ENCODE results near the gene PSMB9. TPM values are rescaled to one million over a fixed set of nuclear protein-coding genes. Genes with fewer than 3 reads are reported as not detected.
"Not testable (repeated sequence)": the region's sequence is repeated elsewhere in the genome, so short reads cannot be mapped to it uniquely, and the experiment has no call there.

Gene PSMB9
- total RNA-seq, 2 donors from 2014 or later = 43.0 to 66.0 TPM

DNA sequence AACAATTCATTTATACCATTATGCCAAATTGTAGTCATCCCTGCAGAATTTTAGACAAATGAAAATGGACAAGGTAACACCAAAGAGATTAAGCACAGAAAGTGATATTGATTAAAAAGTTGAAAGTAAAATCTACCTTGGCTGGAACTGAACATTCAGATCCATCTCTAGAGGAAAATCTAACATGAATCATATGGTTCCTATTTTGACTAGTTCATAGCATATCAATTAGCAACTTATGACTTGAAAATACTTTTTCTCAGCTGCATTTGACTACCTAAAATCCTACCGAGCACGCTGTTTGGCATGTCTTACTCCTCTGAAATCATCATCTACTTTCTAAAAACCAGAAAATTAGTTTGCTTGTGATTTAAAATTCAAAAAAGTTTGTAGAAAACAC is 22.6 kb downstream of the PSMB9 start:
- Histone ChIP-seq H3K27ac (no peak overlapping the region), H3K4me3 (no peak overlapping the region), H3K36me3 (no peaks in the 10 kb centered on the region), H3K27me3 (no peaks in the 10 kb centered on the region), H3K9me3 (no peaks in the 10 kb centered on the region), H3K9ac (ENCODE audit: low read depth in 2 of 2, low read length in 2 of 2) (no peak overlapping the region), H3K4me1 (no peaks in the 10 kb centered on the region)
- TF ChIP-seq CTCF (IDR thresholded peaks at IDR 0.05) = no peak
- intact Hi-C loops (cut with DNase I) = no loop called here
- no peak for DNase-seq

DNA sequence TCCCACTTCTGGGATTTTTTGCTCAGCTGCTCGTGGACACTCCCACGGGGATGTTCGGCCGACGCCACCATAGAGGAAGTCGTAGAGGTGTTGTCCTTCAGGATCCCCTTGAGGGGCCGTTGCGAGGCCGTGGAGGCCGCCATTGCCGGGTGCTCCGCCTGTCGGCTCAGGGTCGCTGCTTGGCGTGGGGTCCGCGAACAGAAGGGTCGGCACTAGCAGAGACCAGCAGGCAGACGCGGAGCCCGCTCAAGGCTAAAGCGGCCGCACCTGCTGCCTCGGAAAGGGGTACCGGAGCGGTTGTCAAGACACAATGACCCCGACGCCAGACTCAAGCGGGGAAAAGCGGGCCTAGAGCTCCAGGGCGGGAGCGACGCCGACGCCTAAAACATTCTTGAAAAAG is 25.7 kb downstream of the PSMB9 start:
- no peak for DNase-seq
- TF ChIP-seq CTCF (IDR thresholded peaks at IDR 0.05) = no peak

GRCh38 chr6:32880962-32881361 is 27.0 kb downstream of the PSMB9 start:
- H3K27me3 ChIP-seq; H3K27ac ChIP-seq; H3K9me3 ChIP-seq; H3K4me3 ChIP-seq; H3K9ac ChIP-seq (ENCODE audit: low read depth in 2 of 2, low read length in 2 of 2); intact Hi-C loops (cut with DNase I); H3K4me1 ChIP-seq; DNase-seq; H3K36me3 ChIP-seq: not testable (repeated sequence)

More for the DNA sequence above, 25.7 kb downstream of the PSMB9 start:
- no peaks in the 10 kb centered on the region for H3K36me3 ChIP-seq
- no peaks in the 10 kb centered on the region for H3K4me1 ChIP-seq
- no peaks in the 10 kb centered on the region for H3K27me3 ChIP-seq
- no peaks in the 10 kb centered on the region for H3K9me3 ChIP-seq
- H3K27ac ChIP-seq = no peak overlapping the region
- H3K4me3 ChIP-seq = no peak overlapping the region
- H3K9ac ChIP-seq (ENCODE audit: low read depth in 2 of 2, low read length in 2 of 2) = no peak overlapping the region
- intact Hi-C loops (cut with DNase I) = no loop called here

- no peak overlapping the region for H3K9ac ChIP-seq (ENCODE audit: low read depth in 2 of 2, low read length in 2 of 2)
- DNase-seq = no peak
- H3K27ac ChIP-seq = no peak overlapping the region
- no peaks in the 10 kb centered on the region for H3K9me3 ChIP-seq
- TF ChIP-seq CTCF (IDR thresholded peaks at IDR 0.05) = no peak
- intact Hi-C loops (cut with DNase I) = no loop called here
- no peaks in the 10 kb centered on the region for H3K36me3 ChIP-seq
- H3K4me1 ChIP-seq = no peaks in the 10 kb centered on the region
- no peak overlapping the region for H3K4me3 ChIP-seq
- no peaks in the 10 kb centered on the region for H3K27me3 ChIP-seq
Observed at GRCh38 chr6:32882879-32883250, 28.9 kb downstream of the PSMB9 start.

- no peak for TF ChIP-seq CTCF (IDR thresholded peaks at IDR 0.05)
- H3K36me3 ChIP-seq = no peaks in the 10 kb centered on the region
- no peaks in the 10 kb centered on the region for H3K9me3 ChIP-seq
- intact Hi-C loops (cut with DNase I) = loop anchor here (1.0 kb wide), 1 partner anchor 101 kb away; no protein-coding TSS in a partner anchor
- H3K4me1 ChIP-seq = no peaks in the 10 kb centered on the region
- H3K4me3 ChIP-seq = no peak overlapping the region
- no peak for DNase-seq
- H3K9ac ChIP-seq (ENCODE audit: low read depth in 2 of 2, low read length in 2 of 2) = no peak overlapping the region
- H3K27ac ChIP-seq = no peak overlapping the region
- H3K27me3 ChIP-seq = no peaks in the 10 kb centered on the region
Observed at GRCh38 chr6:32883789-32884188, 29.8 kb downstream of the PSMB9 start.

DNA sequence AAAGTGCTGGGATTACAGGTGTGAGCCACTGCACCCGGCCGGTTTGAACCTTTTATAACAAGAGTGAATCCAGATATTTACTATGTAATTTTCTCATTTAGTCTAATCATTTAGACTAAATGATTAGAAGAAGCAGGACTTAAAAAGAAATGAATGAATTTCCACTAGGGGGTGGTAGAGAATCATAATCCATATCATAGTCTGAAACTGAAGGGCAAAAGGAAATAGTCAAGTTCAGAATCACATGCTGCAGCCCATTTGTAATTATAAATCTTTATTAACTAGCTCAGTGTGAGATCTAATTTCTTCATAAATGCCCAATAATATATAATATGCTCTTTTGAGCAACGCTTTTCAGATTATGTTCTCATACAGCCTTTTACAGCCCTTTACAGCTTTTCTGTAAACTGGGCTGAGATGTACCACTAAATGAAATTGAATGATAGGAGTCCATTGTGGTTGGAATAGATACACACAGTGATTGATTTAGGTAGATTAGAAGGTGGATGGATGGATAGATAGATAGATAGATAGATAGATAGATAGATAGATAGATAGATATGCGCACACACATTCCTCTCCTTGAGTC is 31.8 kb downstream of the PSMB9 start:
- Histone ChIP-seq H3K9ac (ENCODE audit: low read depth in 2 of 2, low read length in 2 of 2) (no peak overlapping the region), H3K9me3 (no peaks in the 10 kb centered on the region), H3K36me3 (no peaks in the 10 kb centered on the region), H3K27ac (no peak overlapping the region), H3K4me3 (no peak overlapping the region), H3K27me3 (no peaks in the 10 kb centered on the region), H3K4me1 (no peaks in the 10 kb centered on the region)
- peak; percentile 66 for TF ChIP-seq CTCF (IDR thresholded peaks at IDR 0.05)
- DNase-seq = no peak
- intact Hi-C loops (cut with DNase I) = loop anchor here (5.0 kb wide), 2 partner anchors 47 to 62 kb away; no protein-coding TSS in a partner anchor
